ENCODE results near the gene BCL2.

Gene BCL2

DNA sequence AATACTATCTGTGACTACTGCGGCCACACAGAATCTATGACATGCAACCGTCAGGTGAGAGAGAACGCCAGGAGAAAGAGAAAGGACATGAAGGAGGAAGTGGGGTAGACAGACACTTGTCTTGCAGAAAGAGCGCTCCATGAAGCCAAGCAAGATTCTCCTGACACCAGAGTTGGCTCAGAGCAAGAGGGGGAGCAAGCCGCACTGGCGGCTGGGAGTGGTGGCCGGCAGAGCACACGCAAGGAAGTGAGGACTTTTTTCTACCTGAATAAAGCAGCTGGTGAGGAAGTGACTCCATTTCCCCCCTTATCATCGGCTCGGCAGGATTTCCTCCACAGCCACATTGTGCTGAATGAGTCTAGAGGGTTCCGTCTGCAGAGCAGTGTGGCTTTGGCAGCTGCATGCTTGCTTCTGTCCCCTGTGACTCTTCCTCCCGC, 181.6 kb downstream of the BCL2 start:
- H3K4me3 ChIP-seq (ENCODE audit: low read depth, low read length) = no peak overlapping the region
- in situ Hi-C loops (cut with HindIII; ENCODE audit: low sequenced_read_pairs) = no loop called here
- TF ChIP-seq, protein P1, sequence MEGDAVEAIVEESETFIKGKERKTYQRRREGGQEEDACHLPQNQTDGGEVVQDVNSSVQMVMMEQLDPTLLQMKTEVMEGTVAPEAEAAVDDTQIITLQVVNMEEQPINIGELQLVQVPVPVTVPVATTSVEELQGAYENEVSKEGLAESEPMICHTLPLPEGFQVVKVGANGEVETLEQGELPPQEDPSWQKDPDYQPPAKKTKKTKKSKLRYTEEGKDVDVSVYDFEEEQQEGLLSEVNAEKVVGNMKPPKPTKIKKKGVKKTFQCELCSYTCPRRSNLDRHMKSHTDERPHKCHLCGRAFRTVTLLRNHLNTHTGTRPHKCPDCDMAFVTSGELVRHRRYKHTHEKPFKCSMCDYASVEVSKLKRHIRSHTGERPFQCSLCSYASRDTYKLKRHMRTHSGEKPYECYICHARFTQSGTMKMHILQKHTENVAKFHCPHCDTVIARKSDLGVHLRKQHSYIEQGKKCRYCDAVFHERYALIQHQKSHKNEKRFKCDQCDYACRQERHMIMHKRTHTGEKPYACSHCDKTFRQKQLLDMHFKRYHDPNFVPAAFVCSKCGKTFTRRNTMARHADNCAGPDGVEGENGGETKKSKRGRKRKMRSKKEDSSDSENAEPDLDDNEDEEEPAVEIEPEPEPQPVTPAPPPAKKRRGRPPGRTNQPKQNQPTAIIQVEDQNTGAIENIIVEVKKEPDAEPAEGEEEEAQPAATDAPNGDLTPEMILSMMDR (IDR thresholded peaks at IDR 0.05; ENCODE audit: low read depth, low read length, missing control alignments) = no peak
- no peak for DNase-seq (ENCODE audit: low read depth)

DNA sequence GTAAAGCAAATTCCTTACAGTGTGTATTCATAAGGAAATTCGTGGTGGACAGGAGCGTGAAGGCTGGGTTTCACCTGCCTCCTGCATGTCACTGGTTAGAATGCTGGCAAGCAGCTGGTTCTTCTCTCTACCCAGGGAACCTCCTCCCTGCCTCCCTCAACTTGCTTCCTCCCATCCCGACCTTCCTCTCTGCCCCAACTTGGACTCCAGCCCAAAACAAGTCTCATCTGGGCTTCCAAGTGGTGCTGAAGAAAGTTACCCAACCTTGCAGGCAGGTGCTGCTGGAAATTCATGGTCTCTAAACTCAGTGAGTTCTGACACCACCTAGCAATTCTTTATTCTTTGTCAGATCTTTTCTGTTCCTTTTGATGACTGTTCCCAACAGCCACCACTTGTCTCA, 184.5 kb downstream of the BCL2 start:
- TF ChIP-seq, protein P1 (IDR thresholded peaks at IDR 0.05; ENCODE audit: low read depth, low read length, missing control alignments) = no peak
- H3K4me3 ChIP-seq (ENCODE audit: low read depth, low read length) = no peak overlapping the region
- in situ Hi-C loops (cut with HindIII; ENCODE audit: low sequenced_read_pairs) = no loop called here
- no peak for DNase-seq (ENCODE audit: low read depth)

DNA sequence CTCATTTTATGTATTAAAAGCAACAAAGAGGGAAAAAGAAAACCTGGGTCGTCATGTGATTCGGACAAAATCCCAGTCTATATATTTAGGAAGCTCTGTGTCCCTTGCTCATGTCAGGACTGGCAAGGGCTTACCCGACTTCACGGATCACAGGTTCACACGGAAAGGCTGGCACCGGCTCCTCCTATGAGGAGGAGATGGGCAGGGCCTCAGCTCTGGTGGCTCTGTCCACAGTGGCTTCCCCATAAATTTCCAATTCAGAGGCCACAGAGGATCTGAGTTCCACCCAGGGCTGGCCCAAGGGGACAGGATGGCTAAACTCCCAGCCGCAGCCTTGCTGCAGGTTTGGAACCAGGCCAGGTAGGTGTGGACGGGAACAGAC, 186.8 kb downstream of the BCL2 start:
- H3K4me3 ChIP-seq (ENCODE audit: low read depth, low read length) = no peak overlapping the region
- TF ChIP-seq, protein P1 (IDR thresholded peaks at IDR 0.05; ENCODE audit: low read depth, low read length, missing control alignments) = no peak
- DNase-seq (ENCODE audit: low read depth) = no peak
- in situ Hi-C loops (cut with HindIII; ENCODE audit: low sequenced_read_pairs) = no loop called here

DNA sequence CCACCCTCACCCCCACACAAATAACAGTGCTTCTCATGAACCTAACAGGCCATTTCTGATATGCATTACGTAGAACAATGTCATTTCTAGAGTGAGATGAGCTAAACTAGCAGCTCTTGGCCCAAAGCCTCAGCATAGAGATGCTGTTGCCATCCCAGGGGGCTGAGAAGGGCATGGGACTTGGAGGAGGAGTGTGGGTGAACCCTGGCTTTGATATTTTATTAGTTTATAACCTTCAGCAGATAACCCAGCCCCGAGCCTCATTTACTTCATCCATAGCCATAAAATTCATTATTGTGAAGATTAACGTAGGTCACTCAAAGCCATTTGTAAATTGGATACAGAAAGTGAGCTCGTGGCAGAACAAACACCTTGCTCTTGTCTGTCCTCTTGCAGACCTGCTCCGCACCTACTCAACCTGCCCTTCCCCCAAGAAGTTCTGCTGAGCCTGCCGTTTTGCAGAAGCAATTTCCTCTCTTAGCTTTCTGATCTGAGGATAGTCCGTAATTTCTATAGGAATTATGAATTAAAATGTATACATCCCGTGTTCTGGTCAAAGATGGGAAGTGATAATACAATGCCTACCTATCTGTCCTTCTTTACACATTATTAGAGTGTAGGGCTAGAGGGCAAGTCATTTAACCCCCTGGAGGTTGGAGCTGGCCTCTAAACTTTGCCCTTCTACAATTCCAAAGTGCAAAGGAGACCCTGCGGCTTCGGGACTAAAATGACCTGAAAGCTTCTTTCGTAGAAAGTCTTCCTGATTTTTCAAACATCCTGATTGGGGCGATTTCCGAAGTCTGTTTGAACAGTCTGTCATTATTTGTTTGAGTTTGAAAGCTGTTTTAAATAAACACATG, 187.4 kb downstream of the BCL2 start:
- no peak overlapping the region for H3K4me3 ChIP-seq (ENCODE audit: low read depth, low read length)
- in situ Hi-C loops (cut with HindIII; ENCODE audit: low sequenced_read_pairs) = no loop called here
- DNase-seq (ENCODE audit: low read depth) = no peak
- TF ChIP-seq, protein P1 (IDR thresholded peaks at IDR 0.05; ENCODE audit: low read depth, low read length, missing control alignments) = no peak

DNA sequence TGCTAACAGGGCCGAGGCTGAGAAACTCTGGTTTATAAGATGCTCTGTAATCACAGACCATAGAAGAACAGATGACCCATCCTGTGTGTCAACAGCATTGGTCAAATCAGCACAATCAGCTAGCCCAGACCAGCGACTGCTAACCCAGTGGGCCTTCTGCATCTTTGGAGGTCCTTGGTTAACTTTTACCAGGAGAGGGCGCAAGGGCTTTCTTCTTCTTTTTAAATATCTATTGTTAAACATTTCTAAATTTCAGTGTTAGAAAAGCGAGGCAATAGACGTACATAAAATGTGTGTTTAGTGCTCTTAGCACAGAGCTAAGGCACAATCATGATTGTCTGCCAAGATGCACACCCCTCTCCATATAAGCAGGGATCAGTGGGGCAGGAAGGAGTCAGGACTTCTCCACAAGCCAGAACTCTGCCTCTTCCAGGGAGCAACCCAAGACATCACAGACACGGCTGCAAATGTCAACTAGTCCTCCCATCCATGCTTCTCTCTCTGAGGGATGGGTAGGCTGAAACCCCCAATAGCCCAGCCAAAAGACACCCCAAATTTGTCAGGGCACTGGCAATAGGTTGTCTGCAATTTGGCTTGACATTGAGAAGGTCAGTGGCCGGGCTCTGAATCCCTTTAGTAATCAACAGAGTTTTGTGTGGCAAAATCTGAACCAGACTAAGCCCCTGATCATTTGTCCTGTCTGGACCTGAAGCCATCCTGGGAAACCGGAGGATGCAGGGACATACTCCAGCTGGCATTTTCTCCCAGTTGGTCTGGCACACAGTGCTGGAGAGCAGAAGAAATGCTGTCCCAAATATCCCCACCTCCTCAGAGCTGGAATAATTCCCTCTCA, 188.2 kb downstream of the BCL2 start:
- no peak overlapping the region for H3K4me3 ChIP-seq (ENCODE audit: low read depth, low read length)
- DNase-seq (ENCODE audit: low read depth) = peak; percentile 60
- TF ChIP-seq, protein P1 (IDR thresholded peaks at IDR 0.05; ENCODE audit: low read depth, low read length, missing control alignments) = peak; percentile 69
- in situ Hi-C loops (cut with HindIII; ENCODE audit: low sequenced_read_pairs) = no loop called here

DNA sequence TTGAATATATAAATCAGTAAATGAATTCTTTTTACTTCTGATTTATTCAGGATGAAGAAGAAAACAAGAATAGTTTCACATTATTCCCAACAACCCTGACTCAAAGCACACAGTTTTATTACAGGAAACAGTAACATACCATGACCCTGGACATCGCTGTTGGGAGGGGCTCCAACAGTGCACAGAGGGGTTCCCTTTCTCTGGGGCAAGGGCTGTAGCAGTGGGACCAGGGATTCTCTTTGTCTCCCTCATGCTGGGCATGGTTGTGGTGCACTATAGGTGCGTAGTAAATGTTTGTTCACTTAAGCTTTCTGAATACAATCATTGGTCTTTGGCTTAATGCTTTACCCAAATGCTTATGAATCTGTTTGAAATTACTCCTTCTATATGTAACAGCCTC, 189.4 kb downstream of the BCL2 start:
- in situ Hi-C loops (cut with HindIII; ENCODE audit: low sequenced_read_pairs) = no loop called here
- DNase-seq (ENCODE audit: low read depth) = no peak
- H3K4me3 ChIP-seq (ENCODE audit: low read depth, low read length) = no peak overlapping the region
- TF ChIP-seq, protein P1 (IDR thresholded peaks at IDR 0.05; ENCODE audit: low read depth, low read length, missing control alignments) = no peak

All from astrocyte of the cerebellum (primary cell).